GM18873 (cell line): ENCODE results near the gene VAX1.
"Not testable (repeated sequence)": the region's sequence is repeated elsewhere in the genome, so short reads cannot be mapped to it uniquely, and the experiment has no call there.

ENCODE experiments used
- ATAC-seq: cut with Tn5 transposase; IDR thresholded peaks from one replicate; pipeline ENCODE4 v1.9.1; 2021; ENCODE audit warnings: mild to moderate bottlenecking, moderate library complexity, moderate number of reproducible peaks; ENCODE audit not compliant: unreplicated experiment, low FRiP score

The VAX1 gene, protein sequence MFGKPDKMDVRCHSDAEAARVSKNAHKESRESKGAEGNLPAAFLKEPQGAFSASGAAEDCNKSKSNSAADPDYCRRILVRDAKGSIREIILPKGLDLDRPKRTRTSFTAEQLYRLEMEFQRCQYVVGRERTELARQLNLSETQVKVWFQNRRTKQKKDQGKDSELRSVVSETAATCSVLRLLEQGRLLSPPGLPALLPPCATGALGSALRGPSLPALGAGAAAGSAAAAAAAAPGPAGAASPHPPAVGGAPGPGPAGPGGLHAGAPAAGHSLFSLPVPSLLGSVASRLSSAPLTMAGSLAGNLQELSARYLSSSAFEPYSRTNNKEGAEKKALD

DNA sequence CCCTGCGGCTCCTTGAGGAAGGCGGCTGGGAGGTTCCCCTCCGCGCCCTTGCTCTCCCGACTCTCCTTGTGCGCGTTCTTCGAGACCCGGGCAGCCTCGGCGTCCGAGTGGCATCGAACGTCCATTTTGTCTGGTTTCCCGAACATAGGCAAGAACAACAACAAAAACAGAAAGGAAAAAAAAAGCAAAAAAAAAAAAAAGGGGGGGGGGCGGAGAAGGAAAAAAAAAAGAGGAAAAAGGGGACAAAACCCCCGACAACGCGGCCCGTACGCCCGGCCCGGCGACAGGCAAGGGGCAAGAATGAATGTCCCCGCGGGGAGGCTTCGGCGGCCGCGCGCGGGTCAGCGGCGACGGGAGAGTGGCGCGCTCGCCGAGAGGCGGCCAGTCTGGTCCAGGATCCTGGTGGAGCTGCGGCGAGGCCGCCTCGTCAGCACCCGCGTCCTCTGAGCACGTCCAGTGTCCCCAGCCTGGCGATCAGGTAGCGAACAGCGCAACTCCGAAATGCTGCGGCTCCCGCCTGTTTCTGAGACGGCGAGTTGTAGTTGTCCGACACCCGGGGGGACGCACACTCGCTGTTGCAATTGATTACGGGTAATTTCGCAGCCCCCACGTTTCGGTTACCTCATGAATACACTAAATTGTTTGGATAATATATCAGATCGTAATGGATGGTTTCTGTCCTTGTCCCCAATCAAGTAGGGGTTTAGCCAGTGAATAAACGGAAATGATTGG is at the start of gene VAX1:
TSS of gene VAX1 (minus strand) at position 360 of the 732 bp plus-strand sequence. CDS start at position 146, 214 bp downstream.
- ATAC-seq = no peak

DNA sequence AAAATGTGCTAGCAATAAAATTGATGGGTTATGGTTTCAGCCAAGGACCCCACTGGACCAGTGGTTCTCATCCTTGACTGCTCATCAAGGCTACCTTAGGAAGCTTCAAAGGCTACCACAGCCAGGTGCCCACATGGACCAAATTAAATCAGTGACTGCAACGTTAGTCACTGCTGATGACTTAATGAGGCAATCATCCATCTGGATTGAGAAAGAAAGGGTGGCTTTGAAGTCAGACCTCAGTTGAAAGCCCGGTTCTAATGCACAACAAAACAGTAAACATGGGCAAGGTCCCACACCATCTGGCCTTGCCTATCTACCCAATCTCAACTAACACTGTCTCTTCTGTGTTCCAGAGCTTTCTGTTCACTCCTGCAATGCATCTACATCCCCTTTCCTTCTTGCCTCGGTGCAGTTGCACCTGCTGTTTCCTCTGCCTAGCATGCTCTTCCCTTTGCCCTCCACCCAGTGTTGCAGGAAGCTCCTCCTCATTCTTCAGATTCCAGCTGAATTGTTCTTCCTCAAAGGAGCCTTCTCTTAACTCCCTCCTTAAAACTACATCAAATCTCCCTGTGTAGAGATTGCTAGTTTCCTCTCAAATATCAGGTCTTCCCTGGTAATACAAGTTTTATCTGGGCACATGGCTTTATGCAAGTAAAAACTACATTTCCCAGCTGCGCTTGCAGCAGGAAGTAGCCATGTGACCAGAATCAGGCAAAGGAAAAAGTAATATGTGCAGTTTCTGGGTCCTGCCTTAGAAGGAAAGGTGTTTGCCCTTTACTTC is 49.0 kb upstream of the VAX1 start:
- no peak for ATAC-seq

DNA sequence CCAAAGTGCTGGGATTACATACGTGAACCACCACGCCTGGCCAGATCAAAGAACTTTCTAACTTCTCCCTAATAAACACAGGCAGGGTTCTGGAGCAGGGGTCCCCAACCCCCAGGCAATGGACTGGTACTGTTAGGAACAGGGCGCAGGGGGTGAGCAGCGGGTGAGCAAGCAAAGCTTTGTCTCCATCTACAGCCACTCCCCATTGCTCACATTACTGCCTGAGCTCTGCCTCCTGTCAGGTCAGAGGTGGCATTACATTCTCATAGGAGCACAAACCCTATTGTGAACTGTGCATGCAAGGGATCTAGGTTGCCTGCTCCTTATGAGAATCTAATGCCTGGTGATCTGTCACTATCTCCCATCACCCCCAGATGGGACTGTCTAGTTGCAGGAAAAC is 47.7 kb upstream of the VAX1 start:
- ATAC-seq = not testable (repeated sequence)

DNA sequence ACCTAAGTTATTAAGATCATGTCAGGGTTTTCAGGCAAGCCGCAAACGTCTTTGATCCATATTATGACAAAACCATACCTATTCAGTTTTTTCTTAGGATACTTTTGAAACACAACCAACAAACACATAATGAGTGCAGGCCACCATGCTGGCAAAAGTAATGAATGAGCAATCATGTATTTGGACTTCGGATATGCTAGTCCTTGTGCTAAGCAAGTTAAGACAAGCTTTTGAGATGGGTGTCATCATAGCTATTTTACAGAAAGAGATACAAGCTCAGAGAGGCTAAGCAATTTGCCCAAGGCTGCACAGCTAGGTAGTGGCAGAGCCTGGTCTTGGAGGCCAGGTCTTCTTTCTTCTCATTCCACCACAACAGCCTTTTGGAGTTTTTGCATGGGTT is 46.8 kb upstream of the VAX1 start:
- no peak for ATAC-seq

DNA sequence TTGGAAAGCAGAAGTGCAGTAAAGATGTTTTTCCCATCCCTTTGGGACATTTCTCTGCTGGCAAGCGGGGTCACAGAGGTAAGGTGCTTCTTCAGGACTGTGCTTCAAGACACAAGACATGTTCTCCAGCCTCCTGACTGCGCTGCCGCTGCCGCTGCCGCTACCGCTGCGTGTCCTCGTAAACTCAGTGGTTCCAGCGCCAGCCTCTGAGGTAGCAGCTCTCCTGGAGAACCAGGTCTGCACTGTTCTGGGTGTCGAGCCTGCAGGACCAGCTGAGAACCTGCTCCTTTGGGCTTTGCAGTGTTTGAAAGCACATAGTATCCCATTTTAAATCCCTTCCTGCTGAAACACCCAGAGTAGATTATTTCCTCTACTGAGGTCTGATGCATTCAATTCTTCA is 46.2 kb upstream of the VAX1 start:
- no peak for ATAC-seq

DNA sequence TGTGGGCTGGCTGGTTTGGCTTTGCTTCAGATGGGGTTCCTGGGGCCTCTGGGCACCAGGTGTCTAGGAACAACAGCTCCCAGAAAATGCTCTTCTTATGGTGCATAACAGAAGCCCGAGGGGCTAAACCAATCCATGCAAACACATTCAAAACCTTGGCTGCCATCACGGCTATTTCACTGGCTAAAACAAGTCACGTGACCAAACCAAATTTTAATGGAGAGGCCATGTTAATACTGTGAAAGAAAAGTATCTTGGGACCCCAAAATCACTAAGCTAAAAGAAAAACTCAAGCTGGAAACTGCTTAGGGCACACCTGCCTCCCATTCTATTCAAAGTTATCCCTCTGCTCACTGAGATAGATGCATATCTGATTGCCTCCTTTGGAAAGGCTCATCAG is 40.1 kb upstream of the VAX1 start:
- ATAC-seq = no peak

DNA sequence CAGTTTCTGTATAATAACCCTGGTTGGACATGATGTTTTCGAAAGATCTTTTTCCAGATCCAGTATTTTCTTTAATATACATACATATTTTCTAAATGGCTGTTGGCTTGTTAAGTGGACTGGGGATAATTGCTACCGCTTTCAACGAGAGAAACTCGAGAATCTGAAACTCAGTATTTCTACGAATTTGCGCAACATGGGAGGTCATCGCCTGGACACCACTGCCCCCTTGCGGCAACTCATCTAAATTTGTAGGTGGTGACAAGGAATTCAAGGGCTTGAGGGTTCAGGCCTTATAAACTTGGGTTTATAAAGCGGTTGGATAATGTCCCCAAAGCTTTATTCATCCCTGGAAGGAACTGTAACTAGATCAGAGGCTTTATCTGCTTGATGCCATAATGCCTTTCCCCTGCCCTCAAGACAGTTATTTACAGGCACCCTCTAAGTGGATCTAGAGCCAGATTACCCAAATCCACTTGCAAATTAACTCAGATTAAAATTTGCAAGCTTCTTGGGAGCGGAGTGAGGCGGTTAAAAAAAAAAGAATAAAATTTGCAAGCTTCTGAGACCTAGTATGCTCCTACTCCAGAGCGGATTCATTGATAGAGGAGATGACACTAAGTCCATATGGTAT is 37.9 kb upstream of the VAX1 start:
- ATAC-seq = peak; percentile 39

DNA sequence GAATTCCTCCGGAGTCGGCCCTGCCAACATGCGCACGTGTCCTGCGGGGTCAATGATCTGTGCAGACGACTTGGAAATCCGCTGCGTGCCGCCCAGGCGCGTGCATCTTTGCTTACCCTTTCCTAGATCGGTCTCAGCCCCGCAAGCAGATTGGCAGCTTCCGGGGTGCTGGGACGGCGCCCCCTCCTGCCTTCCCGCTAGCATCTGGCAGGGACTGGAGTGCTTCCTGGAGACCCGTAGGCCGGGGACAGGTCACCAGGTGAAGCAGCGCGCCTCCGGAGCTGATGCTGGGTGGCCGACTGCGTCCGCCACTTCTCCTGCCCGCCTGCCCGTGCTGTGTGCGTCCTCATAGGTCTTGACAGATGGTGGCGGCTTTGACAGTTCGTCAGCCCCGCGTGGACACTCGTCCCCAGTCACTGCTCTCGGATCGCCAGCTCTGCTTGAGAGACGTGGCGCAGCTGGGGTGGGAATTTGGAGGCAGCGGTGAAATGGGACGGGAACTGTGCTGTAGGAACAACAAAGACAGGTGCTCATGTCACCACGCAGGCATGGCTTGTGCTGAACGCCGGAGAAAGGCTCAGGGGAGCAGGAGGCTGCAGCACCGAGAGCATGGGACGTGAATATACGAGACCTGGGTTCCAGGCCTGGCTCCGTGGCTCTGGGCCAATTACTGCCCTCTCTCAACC is 37.3 kb upstream of the VAX1 start:
- peak; percentile 20 for ATAC-seq

DNA sequence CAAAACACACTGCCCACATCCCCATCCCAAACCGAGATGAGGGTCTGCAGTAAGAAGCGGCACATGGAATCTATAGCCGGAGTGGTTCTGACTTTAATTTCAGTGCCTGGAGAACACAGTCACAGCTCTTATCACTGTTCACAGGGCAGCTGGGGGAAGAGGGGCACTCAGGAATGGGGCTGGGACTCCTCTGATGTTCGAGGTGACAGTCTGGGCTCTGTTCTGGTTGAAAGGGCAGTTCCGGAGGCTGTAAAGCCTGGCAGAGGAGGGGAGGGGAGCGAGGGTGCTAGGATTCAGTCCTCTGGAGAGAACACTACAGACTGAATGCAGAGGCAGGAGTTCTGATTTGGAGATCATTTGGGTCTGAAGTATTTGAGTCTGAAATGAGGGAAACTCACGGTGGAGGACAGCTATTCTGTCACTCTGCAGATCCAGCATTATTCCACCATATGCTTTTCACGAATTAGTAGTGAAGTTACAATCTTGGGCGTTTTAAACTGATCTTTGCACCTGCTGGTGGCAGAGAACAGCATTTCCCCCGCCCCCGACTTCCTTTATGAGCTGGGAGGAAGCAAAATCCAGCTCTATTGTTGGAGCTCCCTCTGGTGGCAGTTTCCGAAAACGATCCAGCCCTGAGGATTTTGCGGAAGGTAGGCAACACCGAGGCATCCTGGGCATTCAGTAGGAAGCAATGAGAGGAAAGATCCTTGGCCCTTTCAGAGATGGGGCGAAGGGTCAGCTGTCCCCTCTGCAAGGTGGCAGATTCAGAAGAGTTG is 36.6 kb upstream of the VAX1 start:
- ATAC-seq = peak; percentile 75

DNA sequence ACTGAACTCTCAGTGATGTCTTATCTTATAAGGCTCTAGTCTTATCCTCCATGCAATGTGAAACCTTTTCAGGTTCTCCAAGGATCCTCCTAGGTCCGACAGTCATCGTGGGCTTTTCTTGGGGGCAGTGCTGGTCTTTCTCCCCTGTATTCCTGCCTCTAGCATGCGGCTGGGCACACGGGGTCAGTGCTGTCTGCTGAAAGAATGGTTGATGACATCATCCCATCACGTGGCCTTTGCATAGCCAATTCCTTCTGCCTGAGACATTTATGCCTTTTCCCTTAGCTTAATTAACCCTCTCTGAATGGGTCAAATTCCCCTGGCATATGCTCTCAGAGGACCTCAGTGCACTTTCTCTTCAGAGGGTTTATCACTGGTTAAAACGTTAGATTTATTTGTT is 32.2 kb upstream of the VAX1 start:
- no peak for ATAC-seq

DNA sequence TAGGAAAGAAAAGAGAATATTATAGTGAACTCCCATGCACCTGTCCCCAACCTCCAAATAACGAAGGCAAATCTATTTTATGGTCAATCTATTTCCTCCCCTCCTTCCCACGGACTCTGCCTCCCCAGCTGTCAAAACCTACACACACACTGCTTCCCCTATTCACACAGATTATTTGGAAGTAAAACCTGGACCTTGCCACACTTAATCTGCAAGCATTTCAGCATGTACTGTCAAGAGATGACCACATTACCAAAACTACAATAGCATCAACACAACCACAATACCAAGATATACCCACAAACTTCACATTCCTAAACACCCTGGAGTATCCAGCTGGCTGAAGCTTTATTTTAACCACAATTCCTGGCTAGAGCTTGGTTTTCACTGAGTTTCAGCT is 31.4 kb upstream of the VAX1 start:
- no peak for ATAC-seq

DNA sequence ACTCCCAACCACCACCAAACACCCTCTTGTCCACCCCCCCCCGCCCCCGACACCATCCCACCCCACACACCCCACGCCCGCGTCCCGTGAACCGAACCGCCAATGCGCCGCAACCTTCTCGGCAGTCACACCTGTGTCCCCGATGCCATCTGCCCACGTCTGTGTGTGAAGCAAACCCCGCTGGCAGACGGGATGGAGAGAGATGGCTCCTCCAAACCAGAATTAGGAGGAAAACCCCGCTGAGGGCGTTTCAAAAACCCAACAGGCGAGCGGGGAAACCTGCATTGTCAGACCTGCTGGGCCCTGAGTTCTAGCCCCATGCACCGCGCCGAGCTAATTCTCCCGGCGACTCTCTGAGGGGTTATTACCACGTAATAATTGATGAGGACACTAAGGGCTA is 30.7 kb upstream of the VAX1 start:
- no peak for ATAC-seq

DNA sequence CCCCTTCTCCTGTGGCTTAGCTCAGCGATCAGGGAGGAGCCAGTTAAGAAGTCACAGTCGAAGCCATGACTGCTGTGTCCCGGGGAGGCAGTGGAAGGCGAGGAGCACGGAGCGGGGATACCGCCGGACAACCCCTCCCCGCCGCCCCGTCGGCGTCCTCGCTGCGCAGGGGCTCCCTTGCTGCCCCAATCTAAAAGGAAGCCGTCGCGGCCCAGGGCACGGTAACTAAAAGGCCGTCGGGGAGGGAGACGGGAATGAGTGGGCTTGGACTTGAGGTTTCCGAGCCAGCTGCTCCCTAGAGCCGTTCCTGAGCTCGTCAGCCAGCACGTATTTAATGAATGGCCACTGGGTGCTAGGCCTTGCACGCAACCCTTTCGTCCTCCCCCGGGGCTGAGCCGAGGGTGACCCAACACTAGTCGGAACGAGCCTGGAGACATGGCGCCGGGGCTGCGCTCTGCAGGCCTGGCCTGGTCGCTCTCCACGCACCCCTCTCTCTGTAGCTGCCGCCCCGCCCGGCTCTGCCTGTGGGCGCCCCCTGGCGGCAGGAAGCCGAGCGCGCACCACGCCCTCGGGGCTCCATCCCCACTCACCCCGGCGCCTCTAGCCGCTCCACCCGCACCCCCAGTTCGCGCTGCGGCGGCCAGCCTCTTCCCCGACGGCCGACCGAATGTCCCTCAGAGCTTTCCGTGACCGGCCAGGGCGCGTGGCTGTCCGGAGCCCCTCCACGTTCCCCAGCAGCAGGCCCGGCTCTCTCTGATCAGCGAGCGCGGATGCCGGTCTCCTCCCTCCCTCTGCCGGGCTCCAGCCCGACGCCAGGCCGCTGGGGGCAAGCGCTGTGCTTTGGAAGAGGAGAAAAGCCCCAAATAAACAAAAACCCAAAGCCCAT is 30.0 kb upstream of the VAX1 start:
- peak; percentile 61 for ATAC-seq

DNA sequence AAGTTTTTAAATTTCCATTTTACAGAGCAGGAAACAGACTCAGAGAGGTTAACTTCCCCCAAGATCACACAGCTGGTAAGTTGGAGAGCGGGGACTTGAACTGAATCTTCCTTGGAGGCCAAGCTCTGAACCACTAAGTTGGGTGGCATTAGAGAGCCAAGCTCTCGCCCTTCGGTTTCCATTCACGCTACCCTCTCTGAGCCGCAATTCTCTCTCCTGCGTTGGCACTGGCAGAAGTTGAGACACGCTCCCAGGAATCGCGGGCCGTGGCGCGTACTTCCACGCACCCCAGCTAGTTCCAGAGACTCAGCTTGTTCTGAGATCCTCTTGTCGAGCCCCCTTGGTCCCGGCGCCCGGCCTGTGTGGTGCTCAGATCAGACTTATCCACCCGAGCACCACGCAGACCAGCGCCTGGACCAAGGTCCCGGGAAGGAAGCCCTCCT is 29.3 kb upstream of the VAX1 start:
- ATAC-seq = no peak

DNA sequence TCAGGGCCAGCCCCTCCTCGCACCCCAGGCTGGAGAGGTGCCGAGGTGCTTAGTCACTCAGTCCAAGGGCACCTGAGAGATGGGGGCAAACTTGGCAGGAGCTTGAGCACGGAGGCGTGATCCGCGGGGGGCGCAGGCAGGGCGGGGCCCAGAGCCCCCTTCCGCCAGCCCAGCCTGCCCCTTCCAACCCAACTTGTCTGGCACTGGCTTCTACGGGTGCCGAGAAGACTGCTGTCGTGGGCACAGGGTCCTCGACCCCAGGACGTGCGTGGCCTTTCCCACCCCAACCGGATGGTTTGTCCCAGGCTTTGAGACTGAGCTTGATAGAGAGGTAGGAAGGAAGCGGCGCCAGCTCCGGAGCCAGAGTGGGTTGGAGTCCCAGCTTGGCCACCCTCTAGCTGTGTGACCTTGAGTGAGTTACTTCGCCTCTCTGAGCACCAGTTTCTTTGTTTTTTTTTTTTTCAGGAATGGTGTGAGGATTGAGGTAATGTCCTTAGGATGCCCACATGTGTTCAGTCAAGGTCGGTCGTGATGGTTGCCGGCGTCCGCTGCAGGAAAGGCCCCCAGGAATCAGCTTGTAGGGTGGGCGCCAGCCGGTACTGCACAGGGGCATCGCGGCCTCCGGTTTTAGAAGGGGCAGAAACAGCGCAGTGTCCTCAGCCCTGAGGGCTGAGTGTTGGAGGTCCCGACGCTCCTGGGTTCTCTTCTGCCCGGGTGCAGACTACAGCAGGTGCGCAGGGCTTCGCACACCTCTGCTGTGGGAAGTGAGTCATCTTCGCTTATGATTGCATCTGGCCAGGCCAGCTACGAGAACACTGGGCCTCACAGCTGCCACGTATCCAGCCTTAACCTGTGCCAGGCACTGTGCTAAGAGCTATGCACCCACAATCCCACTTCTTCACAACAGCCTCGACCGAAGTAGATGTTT is 28.6 kb upstream of the VAX1 start:
- ATAC-seq = no peak

DNA sequence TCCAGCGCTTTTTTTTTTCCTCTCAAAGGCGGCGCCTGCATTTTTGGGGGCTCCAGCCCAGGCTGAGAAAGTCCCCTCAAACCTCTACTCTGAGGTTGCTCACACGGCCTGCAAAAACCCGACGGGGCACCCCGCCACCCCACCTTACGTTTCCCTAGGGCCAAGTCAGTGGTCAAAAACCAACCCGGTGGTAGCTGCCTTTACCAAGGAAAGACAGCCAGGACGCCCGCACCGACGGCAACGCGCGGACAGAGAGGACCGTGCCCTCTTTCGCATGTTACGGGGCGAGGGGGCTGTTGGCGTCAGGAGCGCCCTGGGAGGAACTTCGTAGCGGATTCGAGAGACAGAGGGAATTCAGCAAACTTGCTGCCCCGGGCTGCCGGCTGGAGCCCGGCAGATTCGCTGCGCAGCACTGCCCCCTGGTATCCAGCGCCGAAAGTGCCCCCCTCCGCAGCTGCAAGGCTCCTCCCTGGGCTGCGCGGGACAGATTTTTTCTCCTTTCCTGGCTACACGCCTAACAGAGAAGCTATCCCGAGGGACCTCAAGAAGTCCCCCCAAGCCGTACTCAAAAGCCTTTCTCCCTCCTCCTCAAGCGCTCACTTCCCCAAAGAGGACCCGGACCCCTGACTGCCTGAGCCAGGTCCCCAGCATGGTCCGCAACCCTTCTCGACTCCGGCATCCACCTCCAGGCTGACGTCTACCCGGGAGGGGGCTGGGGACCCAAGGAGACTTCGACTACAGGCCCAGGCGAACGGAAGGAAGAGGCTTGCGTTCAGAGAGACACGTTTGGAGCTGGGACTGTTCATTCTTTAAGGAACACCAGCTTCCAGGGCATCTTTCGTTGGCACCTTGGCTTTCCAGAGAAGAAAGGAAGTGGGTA is 27.7 kb upstream of the VAX1 start:
- ATAC-seq = no peak
